Mammary epithelial cell (primary cell): Measurements from ENCODE around the gene MEF2C.

Experiments used
- EZH2 ChIP-seq: IDR thresholded peaks from 2 replicates; pipeline ENCODE4 v1.6.1; 2012; ENCODE audit warnings: low read length, inconsistent platforms, borderline replicate concordance
- TF ChIP-seq, protein P1 (sequence below), 2 donors: IDR thresholded peaks in 1 of 2; conservative IDR thresholded peaks in 1 of 2; 2 replicates each; pipeline ENCODE4 v1.5.1; 2011 to 2012; ENCODE audit warnings: inconsistent platforms in 2 of 2, low read length in 2 of 2, mild to moderate bottlenecking in 2 of 2, control low read depth in 1 of 2, low read depth in 1 of 2; ENCODE audit not compliant: insufficient read depth in 1 of 2; ENCODE audit errors: extremely low read depth in 1 of 2

DNA sequence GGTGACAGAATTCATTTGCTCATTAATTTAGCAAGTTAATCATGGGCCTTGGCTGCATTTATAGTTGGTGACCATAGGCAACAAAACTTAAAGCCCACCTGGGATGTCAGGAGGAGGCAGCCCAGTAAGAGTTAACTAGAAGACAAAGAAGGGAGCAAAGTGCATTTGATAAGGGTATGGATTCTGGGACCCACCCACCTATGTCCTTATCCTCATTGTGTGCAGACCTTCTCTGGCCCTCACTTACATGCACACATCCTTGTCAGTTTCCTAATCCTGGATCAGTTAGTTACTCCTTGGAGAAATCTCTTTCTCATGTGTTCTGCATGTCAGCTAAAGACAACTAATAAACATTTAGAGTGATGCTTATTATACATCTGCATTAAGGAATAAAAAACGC is 24.6 kb downstream of the MEF2C start:
- TF ChIP-seq, protein P1, sequence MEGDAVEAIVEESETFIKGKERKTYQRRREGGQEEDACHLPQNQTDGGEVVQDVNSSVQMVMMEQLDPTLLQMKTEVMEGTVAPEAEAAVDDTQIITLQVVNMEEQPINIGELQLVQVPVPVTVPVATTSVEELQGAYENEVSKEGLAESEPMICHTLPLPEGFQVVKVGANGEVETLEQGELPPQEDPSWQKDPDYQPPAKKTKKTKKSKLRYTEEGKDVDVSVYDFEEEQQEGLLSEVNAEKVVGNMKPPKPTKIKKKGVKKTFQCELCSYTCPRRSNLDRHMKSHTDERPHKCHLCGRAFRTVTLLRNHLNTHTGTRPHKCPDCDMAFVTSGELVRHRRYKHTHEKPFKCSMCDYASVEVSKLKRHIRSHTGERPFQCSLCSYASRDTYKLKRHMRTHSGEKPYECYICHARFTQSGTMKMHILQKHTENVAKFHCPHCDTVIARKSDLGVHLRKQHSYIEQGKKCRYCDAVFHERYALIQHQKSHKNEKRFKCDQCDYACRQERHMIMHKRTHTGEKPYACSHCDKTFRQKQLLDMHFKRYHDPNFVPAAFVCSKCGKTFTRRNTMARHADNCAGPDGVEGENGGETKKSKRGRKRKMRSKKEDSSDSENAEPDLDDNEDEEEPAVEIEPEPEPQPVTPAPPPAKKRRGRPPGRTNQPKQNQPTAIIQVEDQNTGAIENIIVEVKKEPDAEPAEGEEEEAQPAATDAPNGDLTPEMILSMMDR (conservative IDR thresholded peaks at IDR 0.05 in 1 of 2, IDR thresholded peaks at IDR 0.05 in 1 of 2; ENCODE audit: extremely low read depth in 1 of 2, insufficient read depth in 1 of 2, low read depth in 1 of 2, low read length in 2 of 2) = no peak
- no peak for TF ChIP-seq EZH2
